K562 (cell line): ENCODE results near the gene CARD9. TPM values are rescaled to one million over a fixed set of nuclear protein-coding genes. Genes with fewer than 3 reads are reported as not detected.

Experiments used
- ATF7 ChIP-seq: fragments of 450-650 bp; IDR thresholded peaks from 2 replicates; pipeline ENCODE4 v1.7.1; 2014; ENCODE audit warnings: mild to moderate bottlenecking, moderate library complexity
- DEAF1 ChIP-seq: fragments of 450-650 bp; formaldehyde crosslinking; IDR thresholded peaks from 2 replicates; pipeline ENCODE4 v1.4.0; 2020; ENCODE audit warnings: mild to moderate bottlenecking, moderate library complexity
- FOXM1 ChIP-seq, 2 experiments: fragments of 450-650 bp in 1 of 2; sonication (generic) in 1 of 2; formaldehyde crosslinking in 1 of 2; IDR thresholded peaks; 2 replicates each; pipeline versions ENCODE4 v1.6.1 to v1.9.0; 2017 to 2022; ENCODE audit warnings: low read depth in 2 of 2, mild to moderate bottlenecking in 2 of 2, missing genetic modification reagents in 1 of 2, moderate library complexity in 1 of 2
- IRF9 ChIP-seq: fragments of 450-650 bp; IDR thresholded peaks from 2 replicates; pipeline ENCODE4 v1.6.1; 2016; ENCODE audit warnings: missing biosample characterization, missing genetic modification characterization
- MXI1 ChIP-seq: IDR thresholded peaks from 2 replicates; pipeline ENCODE4 v1.6.1; 2011; ENCODE audit warnings: low read depth, mild to moderate bottlenecking, improper control_type of control experiment, low read length
- NFE2 ChIP-seq: IDR thresholded peaks from 2 replicates; pipeline ENCODE4 v1.6.1; 2014; ENCODE audit warnings: antibody characterized with exemption, low read depth
- SP1 ChIP-seq: sonication (generic); formaldehyde crosslinking; IDR thresholded peaks from 2 replicates; pipeline ENCODE4 v1.8.1; 2022; ENCODE audit warnings: mild to moderate bottlenecking, missing genetic modification reagents
- THRAP3 ChIP-seq: fragments of 450-650 bp; IDR thresholded peaks from 2 replicates; pipeline ENCODE4 v1.6.1; 2016; ENCODE audit warnings: mild to moderate bottlenecking, inconsistent platforms, borderline replicate concordance
- ZNF280A ChIP-seq: fragments of 450-650 bp; IDR thresholded peaks from 2 replicates; pipeline ENCODE4 v1.6.1; 2018; ENCODE audit warnings: mild to moderate bottlenecking, low read depth; ENCODE audit not compliant: partially characterized antibody
- ZNF311 ChIP-seq: fragments of 250-450 bp; sonication (Bioruptor Pico); IDR thresholded peaks from 2 replicates; pipeline ENCODE4 v1.4.0; 2020; ENCODE audit warnings: mild to moderate bottlenecking, moderate library complexity
- ZNF512 ChIP-seq: IDR thresholded peaks from 2 replicates; pipeline ENCODE4 v1.6.1; 2016; ENCODE audit warnings: missing genetic modification characterization, missing compliant biosample characterization
- ZNF609 ChIP-seq: sonication (generic); formaldehyde crosslinking; IDR thresholded peaks from 2 replicates; pipeline ENCODE4 v1.8.1; 2023; ENCODE audit warnings: missing genetic modification reagents, mild to moderate bottlenecking, borderline replicate concordance
- ZNF766 ChIP-seq: fragments of 200-800 bp; sonication (Bioruptor generic); conservative IDR thresholded peaks from 2 replicates; pipeline ENCODE4 v1.6.1; 2016; ENCODE audit warnings: missing genetic modification characterization, missing compliant biosample characterization
- polyA plus RNA-seq, 8 experiments: library from polyadenylated mRNA; depleted of rRNA in 4 of 8; stranded (reverse) in 5 of 8; unstranded in 3 of 8; fragments of >200 nt; fragmentation: Nextera tagmentation in 2 of 8; fragmentation: Illumina TruSeq in 1 of 8; extraction: Ambion mirVana in 2 of 8; extraction: Trizol in 1 of 8; gene quantifications; 2 replicates each; pipeline versions ENCODE4 v1.2.1 to v1.2.3, GENCODE V29; 2011 to 2014; ENCODE audit warnings: inconsistent platforms in 1 of 8, missing spikeins in 1 of 8
- total RNA-seq, 7 experiments: library from RNA; depleted of rRNA in 6 of 7; stranded (reverse); fragments of >200 nt in 6 of 7; fragmentation: Illumina TruSeq in 2 of 7; extraction: Trizol in 2 of 7; gene quantifications; 2 replicates each; pipeline versions ENCODE4 v1.2.1 to v1.2.3, GENCODE V29; 2011 to 2021; ENCODE audit warnings: low replicate concordance in 1 of 7

CARD9 gene
- total and polyA plus RNA-seq, 9 of the 15 experiments (the other 6 are each of a cell fraction or from before 2014, with no cell fraction given), result 1.7 to 53.0 (median 9.7) TPM

- TF ChIP-seq ZNF280A (no peak), IRF9 (tag) (no peak), MXI1 (no peak), ZNF512 (tag) (no peak), FOXM1 (IDR thresholded peaks at IDR 0.05; ENCODE audit: low read depth) (no peak), FOXM1 (CRISPR knock-in tag; IDR thresholded peaks at IDR 0.05; ENCODE audit: low read depth) (no peak), ZNF609 (no peak), SP1 (CRISPR knock-in tag) (peak; percentile 46; the same call in 1 of the 2 replicates), DEAF1 (CRISPR knock-in tag) (peak; percentile 64), NFE2 (no peak), THRAP3 (no peak), ZNF311 (CRISPR knock-in tag) (no peak), ZNF766 (no peak), ATF7 (0 out of 2 replicates have a peak, but pooled peaks have one; percentile 28)
Measured at GRCh38 chr9:136339173-136339957, 34.1 kb downstream of the CARD9 start (continued).
